ENCODE results near the gene MTHFR. TPM values are rescaled to one million over a fixed set of nuclear protein-coding genes. Genes with fewer than 3 reads are reported as not detected.

MTHFR gene
- polyA plus RNA-seq, 1 of the 3 experiments (the other 2 are of a cell fraction) = 5.3 TPM

GRCh38 chr1:11851180-11851579 is 45.4 kb upstream of the MTHFR start:
- Histone ChIP-seq H3K9me2 (no peaks in the 10 kb centered on the region), H3K4me3 (ENCODE audit: low read depth in 2 of 2, low read length in 1 of 2) (no peak overlapping the region), H2AFZ (ENCODE audit: low read depth) (no peak overlapping the region), H3K9me3 (no peaks in the 10 kb centered on the region), H4K20me1 (ENCODE audit: insufficient read depth) (no peaks in the 10 kb centered on the region), H3K79me2 (ENCODE audit: insufficient read depth) (no peaks in the 10 kb centered on the region), H3F3A (replicated peaks; ENCODE audit: insufficient read depth) (no peaks in the 10 kb centered on the region), H3K36me3 (replicated peaks in 1 of 2; ENCODE audit: control insufficient read depth in 1 of 2, insufficient read depth in 2 of 2, low read length in 1 of 2) (no peaks in the 10 kb centered on the region), H3K4me1 (ENCODE audit: control insufficient read depth in 1 of 2, insufficient read depth in 2 of 2, low read depth in 1 of 2, low read length in 1 of 2) (peaks cover 0 to 20% of the 10 kb centered on the region in 2 experiments; a peak in 1 of 4 replicates), H3K4me2 (no peak overlapping the region), H3K27me3 (ENCODE audit: insufficient read depth) (no peaks in the 10 kb centered on the region), H3K27ac (ENCODE audit: low read depth in 2 of 2, low read length in 1 of 2) (no peak overlapping the region), H3K9ac (no peak overlapping the region)
- 71% methylated on average over 7 of the region's 7 CpGs for WGBS (ENCODE audit: low lambda C conversion rate)
- DNase-seq = no peak
- CTCF ChIA-PET = interaction anchor here (0.8 to 2.5 kb wide), 2 partner anchors 13 kb away, joined by 3 to 8 read pairs; no protein-coding TSS in a partner anchor
- POLR2A ChIA-PET = interaction anchor here (2.3 kb wide), 1 partner anchor 57 kb away, joined by 8 read pairs; no protein-coding TSS in a partner anchor
- TF ChIP-seq USF1 (IDR thresholded peaks at IDR 0.05; ENCODE audit: borderline replicate concordance, low read depth) (no peak), RXRA (IDR thresholded peaks at IDR 0.05; ENCODE audit: borderline replicate concordance, low read depth) (no peak), GATA2 (CRISPR knock-in tag; IDR thresholded peaks at IDR 0.05) (no peak), TCF12 (IDR thresholded peaks at IDR 0.05) (no peak), SMC3 (IDR thresholded peaks at IDR 0.05; ENCODE audit: low read depth, low read length) (no peak), RFX5 (IDR thresholded peaks at IDR 0.05; ENCODE audit: low read length) (no peak), EP300 (IDR thresholded peaks at IDR 0.05; ENCODE audit: borderline replicate concordance in 1 of 2, low read depth in 1 of 2, low read length in 1 of 2) (no peak), GABPA (IDR thresholded peaks at IDR 0.05; ENCODE audit: low read depth) (no peak), TEAD4 (IDR thresholded peaks at IDR 0.05; ENCODE audit: borderline replicate concordance, insufficient read depth) (no peak), MEF2A (IDR thresholded peaks at IDR 0.05; ENCODE audit: borderline replicate concordance, low read depth) (no peak), IRF3 (IDR thresholded peaks at IDR 0.05; ENCODE audit: low read depth, low read length) (no peak)

GRCh38 chr1:11850156-11850555 is 44.4 kb upstream of the MTHFR start:
- Histone ChIP-seq H3K4me1 (ENCODE audit: control insufficient read depth in 1 of 2, insufficient read depth in 2 of 2, low read depth in 1 of 2, low read length in 1 of 2) (peaks cover 0 to 26% of the 10 kb centered on the region in 2 experiments; a peak in 1 of 4 replicates), H3F3A (replicated peaks; ENCODE audit: insufficient read depth) (no peaks in the 10 kb centered on the region), H3K36me3 (replicated peaks in 1 of 2; ENCODE audit: control insufficient read depth in 1 of 2, insufficient read depth in 2 of 2, low read length in 1 of 2) (no peaks in the 10 kb centered on the region), H3K4me3 (ENCODE audit: low read depth in 2 of 2, low read length in 1 of 2) (no peak overlapping the region), H3K79me2 (ENCODE audit: insufficient read depth) (no peaks in the 10 kb centered on the region), H3K9me3 (no peaks in the 10 kb centered on the region), H2AFZ (ENCODE audit: low read depth) (no peak overlapping the region), H4K20me1 (ENCODE audit: insufficient read depth) (peaks cover 6% of the 10 kb centered on the region; the same call in 1 of the 2 replicates), H3K4me2 (no peak overlapping the region), H3K9ac (no peak overlapping the region), H3K9me2 (no peaks in the 10 kb centered on the region), H3K27ac (ENCODE audit: low read depth in 2 of 2, low read length in 1 of 2) (no peak overlapping the region), H3K27me3 (ENCODE audit: insufficient read depth) (no peaks in the 10 kb centered on the region)
- WGBS (ENCODE audit: low lambda C conversion rate) = 76% methylated on average over 11 of the region's 11 CpGs
- no peak for DNase-seq
- ChIA-PET POLR2A (no interaction called here), CTCF (interaction anchor here (2.5 to 15.4 kb wide), 2 partner anchors 12 to 48 kb away, joined by 8 to 316 read pairs; no protein-coding TSS in a partner anchor)
- TF ChIP-seq JUND (IDR thresholded peaks at IDR 0.05) (no peak), EZH2phosphoT487 (IDR thresholded peaks at IDR 0.05; ENCODE audit: borderline replicate concordance, low read depth) (no peak), USF2 (IDR thresholded peaks at IDR 0.05; ENCODE audit: borderline replicate concordance, low read depth, low read length) (no peak), IRF3 (IDR thresholded peaks at IDR 0.05; ENCODE audit: low read depth, low read length) (no peak), TEAD4 (IDR thresholded peaks at IDR 0.05; ENCODE audit: borderline replicate concordance, insufficient read depth) (no peak), RCOR1 (IDR thresholded peaks at IDR 0.05; ENCODE audit: low read length) (no peak), GABPA (IDR thresholded peaks at IDR 0.05; ENCODE audit: low read depth) (no peak), TCF12 (IDR thresholded peaks at IDR 0.05) (no peak), ELF1 (IDR thresholded peaks at IDR 0.05) (no peak), REST (IDR thresholded peaks at IDR 0.05; ENCODE audit: low read depth, low read length) (no peak)

All from SK-N-SH (cell line).